Measurements from ENCODE around the gene DGKG.

DNA sequence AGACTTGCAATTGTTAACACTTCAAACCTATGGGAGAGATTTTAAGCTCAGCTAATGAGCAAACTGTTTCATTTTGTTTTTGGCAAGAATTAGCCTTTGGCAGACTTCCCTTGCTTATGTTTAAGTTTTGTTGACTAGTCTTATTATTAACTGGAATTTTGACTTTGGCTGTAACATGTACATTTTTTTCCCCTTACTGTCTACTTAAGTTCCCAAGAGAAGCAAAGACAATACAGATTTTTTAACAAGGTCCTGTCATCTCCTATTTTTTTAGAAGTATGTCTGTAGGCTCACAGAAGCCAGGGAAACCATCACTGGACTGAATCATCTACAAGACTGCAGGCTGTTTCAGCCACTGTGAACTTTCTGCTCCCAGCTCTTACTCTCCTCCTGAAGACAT, 74.3 kb downstream of the DGKG start:
- TF ChIP-seq, protein P1, sequence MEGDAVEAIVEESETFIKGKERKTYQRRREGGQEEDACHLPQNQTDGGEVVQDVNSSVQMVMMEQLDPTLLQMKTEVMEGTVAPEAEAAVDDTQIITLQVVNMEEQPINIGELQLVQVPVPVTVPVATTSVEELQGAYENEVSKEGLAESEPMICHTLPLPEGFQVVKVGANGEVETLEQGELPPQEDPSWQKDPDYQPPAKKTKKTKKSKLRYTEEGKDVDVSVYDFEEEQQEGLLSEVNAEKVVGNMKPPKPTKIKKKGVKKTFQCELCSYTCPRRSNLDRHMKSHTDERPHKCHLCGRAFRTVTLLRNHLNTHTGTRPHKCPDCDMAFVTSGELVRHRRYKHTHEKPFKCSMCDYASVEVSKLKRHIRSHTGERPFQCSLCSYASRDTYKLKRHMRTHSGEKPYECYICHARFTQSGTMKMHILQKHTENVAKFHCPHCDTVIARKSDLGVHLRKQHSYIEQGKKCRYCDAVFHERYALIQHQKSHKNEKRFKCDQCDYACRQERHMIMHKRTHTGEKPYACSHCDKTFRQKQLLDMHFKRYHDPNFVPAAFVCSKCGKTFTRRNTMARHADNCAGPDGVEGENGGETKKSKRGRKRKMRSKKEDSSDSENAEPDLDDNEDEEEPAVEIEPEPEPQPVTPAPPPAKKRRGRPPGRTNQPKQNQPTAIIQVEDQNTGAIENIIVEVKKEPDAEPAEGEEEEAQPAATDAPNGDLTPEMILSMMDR (IDR thresholded peaks at IDR 0.05), result no peak
- no peak for TF ChIP-seq POLR2A (IDR thresholded peaks at IDR 0.05)

Measured in testis (tissue), 2 donors.